Trophoblast cell (in vitro differentiated cells and primary cell): Measurements from ENCODE around the gene CFAP70.

Experiments used
- DNase-seq, 2 donors: peaks; one replicate each; pipeline ENCODE4 v3.0.0-alpha.2; 2016
- H2AFZ ChIP-seq: 2 replicates; pipeline ENCODE4 v1.6.1; 2013; ENCODE audit warnings: low read length, moderate library complexity, mild to moderate bottlenecking; ENCODE audit not compliant: insufficient read depth, poor library complexity
- H2AK5ac ChIP-seq: 2 replicates; pipeline ENCODE4 v1.6.1; 2013; ENCODE audit warnings: mild to moderate bottlenecking, low read length
- H2BK120ac ChIP-seq: 2 replicates; pipeline ENCODE4 v1.6.1; 2013; ENCODE audit warnings: low read length, mild to moderate bottlenecking, moderate library complexity; ENCODE audit not compliant: insufficient read depth, poor library complexity
- H2BK12ac ChIP-seq: 2 replicates; pipeline ENCODE4 v1.6.1; 2013; ENCODE audit warnings: mild to moderate bottlenecking, low read length, moderate library complexity
- H2BK5ac ChIP-seq: 2 replicates; pipeline ENCODE4 v1.6.1; 2013; ENCODE audit warnings: low read length, low read depth, moderate library complexity, mild to moderate bottlenecking; ENCODE audit not compliant: poor library complexity
- H3K14ac ChIP-seq: 2 replicates; pipeline ENCODE4 v1.6.1; 2013; ENCODE audit warnings: mild to moderate bottlenecking, low read length
- H3K18ac ChIP-seq: 2 replicates; pipeline ENCODE4 v1.6.1; 2013; ENCODE audit warnings: mild to moderate bottlenecking, low read length
- H3K23ac ChIP-seq: 2 replicates; pipeline ENCODE4 v1.6.1; 2013; ENCODE audit warnings: low read length
- H3K27ac ChIP-seq: 2 replicates; pipeline ENCODE4 v1.5.1; 2013; ENCODE audit warnings: low read depth, mild to moderate bottlenecking, inconsistent platforms, low read length, moderate library complexity
- H3K27me3 ChIP-seq: 2 replicates; pipeline ENCODE4 v1.6.1; 2013; ENCODE audit warnings: inconsistent platforms, mild to moderate bottlenecking, low read length, moderate library complexity; ENCODE audit not compliant: insufficient read depth
- H3K36me3 ChIP-seq, 2 experiments: 1 replicate in 1 of 2; 2 replicates in 1 of 2; pipeline ENCODE4 v1.6.1; 2013; ENCODE audit warnings: low read length in 2 of 2, mild to moderate bottlenecking in 2 of 2, moderate library complexity in 1 of 2; ENCODE audit not compliant: insufficient read depth in 2 of 2, control insufficient read depth in 1 of 2
- H3K4ac ChIP-seq: 2 replicates; pipeline ENCODE4 v1.6.1; 2013; ENCODE audit warnings: low read depth, mild to moderate bottlenecking, low read length, moderate library complexity
- H3K4me1 ChIP-seq, 2 experiments: 1 replicate in 1 of 2; 2 replicates in 1 of 2; pipeline ENCODE4 v1.6.1; 2013; ENCODE audit warnings: low read length in 2 of 2, mild to moderate bottlenecking in 2 of 2, moderate library complexity in 1 of 2; ENCODE audit not compliant: insufficient read depth in 2 of 2, control insufficient read depth in 1 of 2
- H3K4me2 ChIP-seq: 2 replicates; pipeline ENCODE4 v1.6.1; 2013; ENCODE audit warnings: inconsistent platforms, mild to moderate bottlenecking, low read length, moderate library complexity
- H3K4me3 ChIP-seq: 2 replicates; pipeline ENCODE4 v1.5.1; 2013; ENCODE audit warnings: mild to moderate bottlenecking, low read depth, low read length, inconsistent platforms
- H3K79me1 ChIP-seq: one replicate; pipeline ENCODE4 v1.6.1; 2013; ENCODE audit warnings: low read length
- H3K79me2 ChIP-seq: 2 replicates; pipeline ENCODE4 v1.6.1; 2013; ENCODE audit warnings: low read length, mild to moderate bottlenecking; ENCODE audit not compliant: control insufficient read depth, insufficient read depth, poor library complexity
- H3K9ac ChIP-seq: 2 replicates; pipeline ENCODE4 v1.6.1; 2013; ENCODE audit warnings: mild to moderate bottlenecking, low read length
- H3K9me3 ChIP-seq: 2 replicates; pipeline ENCODE4 v1.6.1; 2013; ENCODE audit warnings: low read depth, mild to moderate bottlenecking, control low read depth, inconsistent platforms, low read length; ENCODE audit not compliant: insufficient read depth
- H4K12ac ChIP-seq: 2 replicates; pipeline ENCODE4 v1.6.1; 2013; ENCODE audit warnings: low read depth, mild to moderate bottlenecking, low read length, moderate library complexity
- H4K8ac ChIP-seq: 2 replicates; pipeline ENCODE4 v1.6.1; 2013; ENCODE audit warnings: low read depth, mild to moderate bottlenecking, low read length, moderate library complexity
- H4K91ac ChIP-seq: one replicate; pipeline ENCODE4 v1.6.1; 2013; ENCODE audit warnings: low read depth, mild to moderate bottlenecking, low read length, moderate library complexity
- WGBS: extraction: QIAGEN DNeasy Blood & Tissue Kit; methylation state at CpG from one replicate; pipeline ENCODE4 v1.1.7; 2013; ENCODE audit warnings: missing lambda C conversion rate; ENCODE audit not compliant: insufficient read length, insufficient coverage; ENCODE audit errors: extremely low coverage; 5-methylcytosine and 5-hydroxymethylcytosine counted together

Gene CFAP70

DNA sequence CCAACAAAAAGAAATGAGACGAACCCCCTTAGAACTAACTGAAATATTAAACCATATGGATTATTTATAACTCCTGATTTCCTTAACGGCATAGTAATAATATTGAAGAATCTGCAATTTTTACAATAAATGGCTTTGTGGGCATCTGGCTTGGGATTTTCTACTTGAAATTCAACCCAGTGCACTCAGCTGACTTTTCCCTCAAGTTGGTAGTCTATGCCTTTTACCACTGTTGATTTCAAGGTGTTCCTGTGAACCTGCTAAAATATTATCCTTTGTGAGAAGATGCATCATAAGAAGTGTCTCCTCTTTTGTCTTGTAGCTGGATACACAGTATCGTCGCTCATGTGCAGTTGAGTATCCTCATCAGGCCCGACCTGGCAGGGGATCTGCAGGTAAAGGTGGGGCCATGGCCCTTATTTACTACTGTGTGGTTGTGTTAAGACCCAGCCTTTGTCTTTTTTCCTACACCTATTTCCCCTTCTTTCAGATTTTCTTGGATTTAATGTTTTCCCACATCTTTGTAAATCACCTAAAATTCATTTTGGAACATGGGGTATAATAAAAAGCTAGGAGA, 119.6 kb downstream of the CFAP70 start:
- Histone ChIP-seq H3K4me3 (no peak overlapping the region), H3K79me2 (peaks cover 1% of the 10 kb centered on the region), H3K4ac (no peak overlapping the region), H3K9me3 (no peaks in the 10 kb centered on the region), H4K12ac (no peak overlapping the region), H2AFZ (no peak overlapping the region), H3K36me3 (peaks cover 21 to 45% of the 10 kb centered on the region in 2 experiments), H3K27me3 (no peaks in the 10 kb centered on the region), H3K27ac (no peak overlapping the region), H4K91ac (no peak overlapping the region), H2BK12ac (no peak overlapping the region), H2BK5ac (no peak overlapping the region), H3K23ac (no peak overlapping the region), H3K4me2 (no peak overlapping the region), H3K4me1 (no peaks in the 10 kb centered on the region), H4K8ac (no peak overlapping the region), H3K79me1 (no peaks in the 10 kb centered on the region), H2BK120ac (no peak overlapping the region), H2AK5ac (no peak overlapping the region), H3K9ac (no peak overlapping the region), H3K14ac (no peak overlapping the region), H3K18ac (no peak overlapping the region)
- DNase-seq, result no peak
- no CpG with 5 or more reads among the region's 5 CpGs for WGBS

DNA sequence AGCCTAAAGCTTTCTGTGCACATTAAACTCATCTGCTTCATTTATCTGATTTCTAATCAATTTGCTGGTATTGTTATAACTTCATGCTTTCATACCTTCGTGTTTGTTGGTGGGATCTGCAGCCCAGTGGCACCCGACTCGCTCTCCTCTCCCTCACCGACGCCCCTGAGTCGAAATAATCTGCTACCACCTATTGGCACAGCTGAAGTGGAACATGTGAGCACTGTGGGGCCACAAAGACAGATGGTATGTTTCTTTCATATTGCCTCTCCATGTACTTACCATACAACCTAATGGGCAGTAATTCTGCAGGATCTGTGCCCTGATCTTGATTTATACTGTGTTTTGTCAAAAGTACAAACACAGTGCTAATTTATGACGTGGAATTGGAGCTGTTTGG, 124.0 kb downstream of the CFAP70 start:
- H2AK5ac ChIP-seq, result no peak overlapping the region
- no peak overlapping the region for H4K91ac ChIP-seq
- H2BK5ac ChIP-seq, result no peak overlapping the region
- no peak overlapping the region for H3K4ac ChIP-seq
- H3K4me3 ChIP-seq, result no peak overlapping the region
- H3K36me3 ChIP-seq, result peaks cover 16 to 37% of the 10 kb centered on the region in 2 experiments
- H3K9ac ChIP-seq, result peak overlapping the region; percentile 19
- WGBS, result no CpG with 5 or more reads among the region's 7 CpGs
- no peak overlapping the region for H2AFZ ChIP-seq
- H4K12ac ChIP-seq, result no peak overlapping the region
- DNase-seq, result no peak
- no peak overlapping the region for H3K18ac ChIP-seq
- H3K23ac ChIP-seq, result no peak overlapping the region
- H3K14ac ChIP-seq, result no peak overlapping the region
- no peaks in the 10 kb centered on the region for H3K27me3 ChIP-seq
- H3K27ac ChIP-seq, result no peak overlapping the region
- H3K9me3 ChIP-seq, result no peaks in the 10 kb centered on the region
- H3K79me1 ChIP-seq, result no peaks in the 10 kb centered on the region
- H3K79me2 ChIP-seq, result no peaks in the 10 kb centered on the region
- H2BK120ac ChIP-seq, result no peak overlapping the region
- H2BK12ac ChIP-seq, result no peak overlapping the region
- no peaks in the 10 kb centered on the region for H3K4me1 ChIP-seq
- no peak overlapping the region for H3K4me2 ChIP-seq
- no peak overlapping the region for H4K8ac ChIP-seq

DNA sequence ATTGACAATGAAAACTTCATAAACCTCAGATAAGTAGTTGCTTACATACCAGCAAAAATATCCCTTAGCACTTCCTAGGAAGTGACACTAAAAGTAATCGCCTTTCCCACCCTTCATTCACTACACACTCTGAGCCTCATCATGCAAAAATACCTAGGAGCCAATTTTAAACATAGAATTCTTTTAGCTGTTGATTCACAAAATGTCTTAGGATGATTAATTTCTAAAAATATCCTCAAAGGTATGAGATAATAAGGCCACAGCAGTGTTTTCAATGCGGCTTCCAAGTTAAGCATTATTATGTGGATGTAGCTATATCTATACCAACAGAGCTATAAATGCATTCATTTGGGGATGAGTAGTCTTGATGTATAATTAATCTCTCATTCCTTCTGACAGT, 124.8 kb downstream of the CFAP70 start:
- H3K4me3 ChIP-seq, result no peak overlapping the region
- no peak overlapping the region for H3K23ac ChIP-seq
- H3K9me3 ChIP-seq, result no peaks in the 10 kb centered on the region
- H3K36me3 ChIP-seq, result peaks cover 14 to 34% of the 10 kb centered on the region in 2 experiments
- no peak overlapping the region for H3K14ac ChIP-seq
- no peak overlapping the region for H4K8ac ChIP-seq
- no peak overlapping the region for H2BK120ac ChIP-seq
- no peak overlapping the region for H3K4ac ChIP-seq
- no peak overlapping the region for H3K4me2 ChIP-seq
- H2AFZ ChIP-seq, result no peak overlapping the region
- no peak overlapping the region for H2BK5ac ChIP-seq
- H2BK12ac ChIP-seq, result no peak overlapping the region
- H3K79me2 ChIP-seq, result no peaks in the 10 kb centered on the region
- no peaks in the 10 kb centered on the region for H3K27me3 ChIP-seq
- H3K18ac ChIP-seq, result no peak overlapping the region
- whole genome bisulfite sequencing, result no CpG with 5 or more reads among the region's 2 CpGs
- no peak overlapping the region for H4K91ac ChIP-seq
- H3K9ac ChIP-seq, result no peak overlapping the region
- no peak overlapping the region for H3K27ac ChIP-seq
- no peak for DNase-seq
- H3K4me1 ChIP-seq, result no peaks in the 10 kb centered on the region
- H4K12ac ChIP-seq, result no peak overlapping the region
- no peaks in the 10 kb centered on the region for H3K79me1 ChIP-seq
- no peak overlapping the region for H2AK5ac ChIP-seq

DNA sequence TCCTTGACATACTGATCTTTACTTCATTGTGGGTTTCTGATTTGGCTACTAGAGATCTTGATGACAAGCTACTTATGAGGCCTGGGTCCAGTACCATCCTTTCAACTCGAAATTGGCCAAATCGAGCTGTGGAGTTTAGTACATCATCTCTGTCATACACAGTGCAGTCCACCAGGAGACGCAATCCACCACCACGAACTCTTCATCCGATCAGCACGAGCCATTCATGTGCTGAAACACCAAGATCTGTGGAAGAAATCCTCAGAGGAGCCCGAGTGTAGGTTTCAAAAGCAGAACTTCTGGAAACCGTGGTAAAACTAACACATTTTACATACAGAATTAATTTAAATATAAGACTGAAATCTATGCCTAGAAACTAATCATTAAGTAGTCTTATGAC, 125.8 kb downstream of the CFAP70 start:
- Histone ChIP-seq H3K18ac (no peak overlapping the region), H4K12ac (no peak overlapping the region), H3K79me1 (no peaks in the 10 kb centered on the region), H3K9ac (no peak overlapping the region), H2BK5ac (no peak overlapping the region), H3K4me1 (no peaks in the 10 kb centered on the region), H2BK12ac (no peak overlapping the region), H4K8ac (no peak overlapping the region), H2BK120ac (no peak overlapping the region), H3K27ac (no peak overlapping the region), H2AK5ac (no peak overlapping the region), H3K27me3 (no peaks in the 10 kb centered on the region), H3K79me2 (no peaks in the 10 kb centered on the region), H3K23ac (no peak overlapping the region), H2AFZ (no peak overlapping the region), H3K4me3 (no peak overlapping the region), H3K4ac (no peak overlapping the region), H4K91ac (no peak overlapping the region), H3K4me2 (no peak overlapping the region), H3K9me3 (no peaks in the 10 kb centered on the region), H3K14ac (no peak overlapping the region), H3K36me3 (peaks cover 18 to 29% of the 10 kb centered on the region in 2 experiments)
- WGBS, result no CpG with 5 or more reads among the region's 8 CpGs
- peak in 1 of 2 donors; percentile 30 for DNase-seq
